ENCODE measurements around the gene NR3C2.
"Not testable (repeated sequence)": the region's sequence is repeated elsewhere in the genome, so short reads cannot be mapped to it uniquely, and the experiment has no call there.

The NR3C2 gene

DNA sequence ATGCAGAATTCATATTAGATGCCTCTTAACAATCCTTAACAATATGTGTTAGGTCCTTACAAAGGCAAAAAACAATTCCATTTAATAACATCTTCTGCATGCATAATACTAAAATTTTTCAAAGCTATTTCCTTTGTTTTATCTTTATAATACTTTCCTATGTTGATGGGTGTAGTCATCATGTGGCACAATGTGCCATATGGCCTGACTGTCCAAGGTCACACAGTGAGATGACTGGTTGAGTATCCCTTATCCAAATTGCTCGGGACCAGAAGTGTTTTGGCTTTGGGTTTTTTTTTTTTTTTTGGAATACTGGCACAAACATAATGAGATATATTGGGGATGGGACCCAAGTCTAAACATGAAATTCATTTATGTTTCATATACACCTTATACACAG is 77.7 kb downstream of the NR3C2 start:
- no peak for DNase-seq

DNA sequence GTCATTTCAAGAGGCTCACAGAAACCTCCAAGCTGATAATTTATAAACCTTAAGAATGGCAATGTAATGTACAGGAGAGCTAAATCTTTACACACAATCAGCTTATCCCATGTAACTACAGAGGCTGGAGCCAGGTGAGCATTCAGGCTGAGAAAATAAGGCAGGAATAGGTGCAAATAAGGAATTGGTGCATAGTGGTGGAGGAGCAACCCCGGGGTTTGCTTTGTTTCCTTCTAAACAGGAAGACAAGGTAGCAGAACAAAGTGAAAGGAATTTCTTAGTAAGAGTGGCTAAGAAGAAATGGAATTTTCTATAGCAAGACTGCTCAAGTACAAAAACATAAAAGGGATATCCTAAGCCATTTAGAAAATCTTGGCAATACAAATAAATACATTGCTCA is 82.4 kb downstream of the NR3C2 start:
- DNase-seq = no peak

DNA sequence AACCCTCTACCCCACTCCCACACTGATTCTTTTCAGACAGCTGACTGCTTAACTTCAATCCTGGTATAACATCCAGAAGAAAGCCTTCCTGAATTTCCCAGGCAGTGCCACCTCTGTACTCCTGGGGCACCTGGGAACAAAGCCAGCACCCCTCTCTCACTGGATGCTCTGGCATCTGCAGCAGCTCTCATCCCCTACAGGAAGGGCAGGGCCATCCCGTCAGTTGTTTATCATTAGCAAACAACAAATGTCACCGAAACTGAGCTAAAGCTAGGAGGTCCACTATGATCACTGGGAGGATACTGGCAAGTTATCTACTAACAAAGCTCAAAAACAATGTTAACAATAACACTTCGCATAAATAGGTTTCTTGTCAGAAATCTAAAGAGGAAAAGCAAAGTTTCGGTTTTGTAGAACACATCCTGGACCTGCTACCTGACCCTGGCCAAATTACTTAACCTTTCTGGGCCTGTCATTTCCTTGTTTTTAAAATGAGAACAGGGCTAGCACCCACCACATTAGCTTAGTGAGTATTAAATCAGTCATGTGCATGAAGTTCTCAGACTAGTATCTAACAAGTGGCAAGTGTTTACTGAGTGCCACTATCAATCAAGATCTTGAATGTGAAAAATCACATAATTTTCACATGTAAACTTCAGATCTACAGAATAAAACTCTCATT is 86.6 kb downstream of the NR3C2 start:
- DNase-seq = no peak

DNA sequence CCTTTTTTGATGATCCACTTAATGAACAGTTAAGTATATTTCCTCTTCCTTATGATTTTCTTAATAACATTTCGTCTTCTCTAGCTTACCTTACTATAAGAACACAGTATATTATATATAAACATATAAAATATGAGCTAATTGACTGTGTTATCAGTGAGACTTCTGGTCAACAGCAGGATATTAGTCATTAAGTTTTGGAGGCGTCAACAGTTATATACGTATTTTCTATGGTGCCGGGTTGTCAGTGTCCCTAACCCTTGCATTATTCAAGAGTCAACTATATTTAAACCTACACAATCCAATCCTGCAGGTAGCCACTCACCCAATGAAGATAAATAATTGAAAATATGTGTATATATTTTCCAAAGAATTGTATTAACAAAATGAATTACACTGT is 88.0 kb downstream of the NR3C2 start:
- DNase-seq = no peak

DNA sequence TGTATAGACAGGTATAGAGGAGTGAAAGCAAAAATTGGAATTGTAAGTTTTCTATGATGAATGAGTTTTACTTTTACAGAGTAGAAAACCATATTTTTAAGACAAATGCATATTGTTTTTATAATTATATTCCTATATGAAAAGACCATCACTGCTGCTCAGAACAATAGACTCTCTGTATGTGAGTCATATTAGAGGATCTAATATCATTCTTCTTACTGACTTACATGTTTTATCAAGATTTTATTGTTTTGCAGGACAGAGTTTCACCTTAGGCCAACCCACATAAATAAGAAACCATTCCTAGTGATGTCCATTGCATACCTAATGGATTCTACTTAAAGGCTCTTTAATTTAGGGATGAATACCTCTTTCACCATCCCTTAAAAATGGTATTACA is 88.6 kb downstream of the NR3C2 start:
- no peak for DNase-seq

DNA sequence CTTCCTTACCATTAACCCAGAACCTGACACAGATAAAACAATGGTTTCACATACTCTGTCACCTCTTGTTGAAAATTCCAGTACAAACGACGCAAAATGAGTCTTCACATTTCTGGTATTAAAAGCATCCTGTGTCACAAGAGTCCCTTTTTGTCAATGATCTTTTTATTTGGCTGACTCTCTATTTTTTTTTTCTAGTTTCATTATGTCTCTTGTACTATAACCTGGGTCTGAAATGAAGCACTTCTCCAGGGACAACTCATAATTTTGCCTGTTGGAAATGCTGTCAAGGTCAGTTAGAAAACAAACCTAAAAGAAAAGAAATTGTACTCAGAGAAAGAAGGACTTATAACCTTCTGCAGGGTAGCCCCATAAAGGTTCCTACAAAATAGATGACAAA is 93.1 kb downstream of the NR3C2 start:
- DNase-seq = no peak

DNA sequence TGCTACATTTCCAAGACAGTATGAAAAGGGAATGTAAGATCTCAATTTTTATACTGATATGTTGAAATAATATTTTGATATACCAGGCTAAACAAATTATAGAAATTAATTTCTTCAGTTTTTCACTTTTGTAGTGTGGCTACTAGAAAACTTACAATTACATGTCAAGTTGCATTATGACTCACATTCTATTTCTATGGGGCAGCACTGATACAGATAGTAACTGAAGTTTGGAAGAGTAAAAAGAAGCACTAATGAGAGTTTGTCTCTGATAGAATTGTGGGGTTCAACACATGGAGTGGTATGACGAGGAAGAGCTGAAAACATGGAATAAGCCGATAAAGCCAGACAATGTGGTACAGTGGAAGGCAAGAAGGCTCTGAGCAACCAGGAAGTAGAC is 95.6 kb downstream of the NR3C2 start:
- DNase-seq = no peak

DNA sequence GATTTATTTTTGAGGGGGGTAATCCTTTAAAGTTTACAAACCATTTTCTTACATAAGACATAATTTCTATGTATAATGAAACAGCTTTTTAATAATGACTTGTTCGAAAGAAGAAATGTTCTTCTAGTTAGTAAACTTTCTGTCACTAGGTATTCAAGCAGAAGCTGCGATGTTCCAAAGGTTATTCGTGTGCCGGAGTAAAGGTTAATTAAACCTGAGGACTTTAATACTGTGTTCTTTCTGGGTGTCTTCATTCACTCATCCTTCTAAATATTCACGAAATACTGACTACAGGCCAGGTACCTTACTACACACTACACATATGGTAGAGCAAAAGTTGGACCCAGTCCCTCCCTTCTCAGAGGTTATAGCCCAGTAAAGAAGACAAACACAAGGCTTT is 96.7 kb downstream of the NR3C2 start:
- no peak for DNase-seq

DNA sequence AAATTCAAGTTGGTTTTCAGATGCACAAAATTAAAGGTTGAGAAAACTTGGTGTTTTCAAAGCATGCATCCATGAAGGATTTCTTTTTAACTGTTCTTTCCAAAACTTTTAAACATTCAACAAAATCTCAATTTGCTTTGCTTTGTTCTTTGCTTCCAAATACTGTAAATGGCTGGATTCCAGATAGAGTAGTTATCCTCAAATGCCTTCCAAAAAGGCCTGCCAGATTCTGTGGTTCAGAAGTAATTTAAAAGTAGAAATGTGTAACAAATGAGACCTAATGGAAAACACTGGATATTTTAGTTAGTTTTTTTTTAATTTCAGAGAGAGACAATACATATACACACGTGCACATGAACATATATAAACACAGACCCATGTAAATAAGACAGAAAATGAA is 97.3 kb downstream of the NR3C2 start:
- DNase-seq = no peak

DNA sequence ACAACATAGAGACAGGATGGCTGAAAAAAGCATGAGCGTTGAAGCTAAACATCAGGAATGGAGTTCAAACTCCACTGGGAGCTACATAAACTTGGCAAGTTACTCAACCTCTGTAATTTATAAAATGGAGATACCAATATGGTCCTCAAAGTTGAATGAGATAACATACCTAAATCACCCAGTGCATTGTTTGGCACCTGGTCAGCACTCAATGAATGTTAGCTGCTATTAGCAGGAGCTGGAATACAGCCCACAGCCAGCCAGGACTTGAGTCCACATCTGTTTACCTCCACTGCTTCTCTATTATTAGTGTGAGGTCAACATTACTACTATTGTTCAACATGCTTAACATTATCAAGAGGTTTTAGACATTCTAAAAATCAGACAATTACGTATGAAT is 97.9 kb downstream of the NR3C2 start:
- no peak for DNase-seq

DNA sequence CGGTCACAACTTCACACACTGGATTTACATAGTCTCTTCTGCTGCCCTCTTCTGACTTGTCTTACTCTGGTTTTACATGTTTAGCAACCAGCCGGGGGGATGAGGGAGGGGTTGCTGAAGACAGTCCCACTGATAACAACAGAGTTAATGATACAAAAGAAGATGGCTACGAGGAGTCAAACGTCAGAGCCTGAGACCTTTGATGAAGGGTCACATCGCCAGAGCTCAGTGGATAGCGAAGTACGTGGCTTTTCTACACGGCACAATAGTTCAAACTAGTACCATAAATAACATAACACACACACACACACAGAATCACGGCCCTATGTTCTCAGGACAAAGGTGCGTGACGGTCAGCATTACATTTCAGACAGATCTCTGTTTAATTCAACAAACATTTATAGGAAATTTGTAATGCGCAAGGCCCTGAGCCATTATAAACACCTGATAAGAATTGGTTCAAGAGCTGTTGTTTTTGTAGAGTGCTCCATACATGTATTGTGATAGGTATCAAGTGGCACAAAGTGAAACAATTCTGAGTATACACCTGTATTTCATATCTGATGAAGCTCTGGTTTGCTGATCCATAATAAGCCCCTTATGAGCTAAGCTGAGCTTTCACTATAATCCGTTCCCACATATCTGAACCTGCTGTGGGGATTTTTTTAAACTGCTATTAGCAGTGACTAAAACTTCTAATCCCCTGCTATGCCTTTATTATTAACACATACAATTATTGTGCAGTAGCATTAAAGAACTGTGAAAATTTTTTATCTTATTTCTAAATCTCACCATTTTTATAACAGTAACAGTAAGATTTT is 100.0 kb downstream of the NR3C2 start:
- DNase-seq = no peak

DNA sequence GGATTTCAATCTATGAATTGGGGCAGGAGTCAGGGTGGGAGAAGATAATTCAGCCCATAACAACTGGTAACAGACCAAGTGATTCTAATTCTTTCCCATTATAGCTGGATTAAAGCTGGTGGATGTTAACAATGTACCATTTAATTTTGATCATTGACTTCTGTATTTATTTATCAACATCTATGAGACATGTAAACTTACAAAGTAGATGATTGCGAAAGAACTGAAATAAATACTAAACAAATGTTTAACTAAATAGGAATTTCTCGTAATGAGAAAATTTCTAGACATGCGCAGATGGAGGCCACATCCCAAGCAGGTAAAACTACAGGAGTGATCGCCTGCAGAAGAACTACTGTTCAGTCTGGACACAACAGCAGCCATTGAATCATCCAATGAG is 107.1 kb downstream of the NR3C2 start:
- DNase-seq = no peak

DNA sequence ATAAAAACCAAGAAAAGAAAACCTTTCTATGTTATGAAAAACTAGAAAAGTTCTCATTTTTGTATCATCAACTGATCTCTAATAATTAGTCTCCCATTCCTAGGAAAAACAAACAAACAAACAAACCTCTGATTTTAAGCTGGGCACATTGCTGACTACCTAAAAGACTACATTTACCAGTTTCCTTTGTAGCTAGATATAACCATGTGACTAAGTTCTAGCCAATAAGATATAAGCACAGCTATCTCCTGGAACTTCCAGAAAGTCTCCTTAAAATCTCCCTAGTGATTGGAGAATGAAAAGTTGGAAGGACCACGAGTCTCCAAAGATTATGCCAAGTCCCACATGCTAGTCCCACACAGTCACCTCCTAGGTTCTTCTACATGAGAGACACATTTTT is 108.9 kb downstream of the NR3C2 start:
- DNase-seq = no peak

DNA sequence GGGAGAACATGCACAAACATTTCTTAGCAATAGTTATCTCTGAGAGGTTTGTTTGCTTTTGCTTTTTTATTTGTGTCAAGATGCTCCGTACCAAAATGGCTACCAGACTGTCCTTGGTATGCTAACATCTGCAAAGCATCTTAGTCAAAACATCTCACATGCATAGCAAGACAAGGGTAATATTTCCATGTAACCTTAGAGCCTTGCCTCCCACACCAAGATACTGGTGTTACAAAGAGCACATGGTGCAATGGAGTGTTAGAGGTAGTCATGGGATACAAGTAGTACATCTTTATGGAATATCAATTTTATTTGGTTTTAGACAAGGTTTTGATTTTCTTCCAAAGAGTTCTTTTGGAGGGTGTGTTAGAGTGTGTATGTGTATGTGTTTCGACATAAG is 109.7 kb downstream of the NR3C2 start:
- DNase-seq = no peak

DNA sequence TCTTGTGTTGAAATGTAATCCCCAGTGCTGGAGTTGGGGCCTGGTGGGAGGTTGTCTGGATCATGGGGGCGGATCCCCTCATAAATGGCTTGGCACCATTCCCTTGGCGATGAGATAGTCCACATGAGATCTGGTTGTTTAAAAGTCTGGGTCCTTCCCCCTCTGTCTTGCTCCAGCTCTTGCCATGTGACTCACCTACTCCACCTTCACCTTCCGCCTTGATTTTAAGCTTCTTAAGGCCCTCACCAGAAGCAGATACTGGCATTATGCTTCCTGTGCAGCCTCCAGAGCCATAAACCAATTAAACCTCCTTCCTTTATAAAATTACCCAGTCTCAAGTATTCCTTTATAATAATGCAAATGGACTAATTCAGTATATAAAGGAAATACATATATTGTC is 111.5 kb downstream of the NR3C2 start:
- no peak for DNase-seq

DNA sequence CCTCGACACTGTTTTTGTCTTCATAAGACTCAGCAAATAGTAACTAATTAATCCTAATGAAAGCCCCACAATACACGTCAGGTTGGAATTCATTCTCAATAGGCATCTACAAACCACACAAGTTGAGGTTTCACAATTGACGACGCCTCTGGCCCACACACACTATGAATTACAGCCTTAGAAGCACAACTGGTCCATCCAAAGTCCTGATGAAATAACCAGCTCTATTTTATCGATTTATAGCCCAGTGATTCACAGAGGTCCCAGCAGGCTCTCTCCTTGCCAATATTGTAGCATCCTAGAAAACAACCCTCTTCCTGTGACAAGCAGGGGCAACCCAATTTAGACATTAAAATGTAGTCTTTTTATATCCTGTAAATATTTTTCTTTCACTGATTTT is 112.1 kb downstream of the NR3C2 start:
- no peak for DNase-seq

DNA sequence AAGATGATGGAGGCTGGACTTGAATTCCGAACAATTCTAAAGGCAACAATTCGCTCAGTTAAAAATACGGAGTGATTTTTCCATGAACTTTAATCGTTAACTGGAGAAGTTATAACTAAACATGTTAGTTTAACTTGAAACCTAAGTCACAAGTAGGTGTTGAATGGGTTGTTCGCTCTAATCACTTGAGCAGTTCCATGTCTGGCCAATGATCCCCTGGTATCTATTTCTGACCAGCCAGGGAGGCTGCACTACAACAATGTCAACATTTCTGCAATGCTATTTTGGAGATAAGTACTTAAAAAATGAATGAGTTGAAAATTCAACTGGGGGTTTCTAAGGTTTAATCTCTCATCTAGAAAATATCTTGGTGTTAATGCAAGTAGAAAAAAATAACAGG is 112.5 kb downstream of the NR3C2 start:
- no peak for DNase-seq

DNA sequence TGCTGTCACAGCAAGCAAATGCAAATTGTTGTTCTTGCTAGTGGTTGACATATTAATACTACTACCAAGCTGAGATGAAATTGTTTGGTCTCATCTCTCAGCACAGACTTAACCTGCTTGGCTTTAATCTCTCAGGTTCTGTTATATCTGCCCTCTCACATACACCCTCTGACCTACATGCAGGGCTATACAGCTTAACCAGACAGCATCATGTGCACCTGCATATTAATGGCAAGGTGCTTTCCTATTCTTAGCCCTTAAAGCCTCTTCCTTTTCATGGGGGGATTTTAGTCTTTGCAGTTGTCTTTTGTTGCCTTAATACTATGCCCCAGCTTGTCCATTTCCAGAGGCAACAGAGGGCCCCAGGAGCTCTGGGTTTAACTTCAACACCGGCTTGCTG is 114.5 kb downstream of the NR3C2 start:
- DNase-seq = no peak

DNA sequence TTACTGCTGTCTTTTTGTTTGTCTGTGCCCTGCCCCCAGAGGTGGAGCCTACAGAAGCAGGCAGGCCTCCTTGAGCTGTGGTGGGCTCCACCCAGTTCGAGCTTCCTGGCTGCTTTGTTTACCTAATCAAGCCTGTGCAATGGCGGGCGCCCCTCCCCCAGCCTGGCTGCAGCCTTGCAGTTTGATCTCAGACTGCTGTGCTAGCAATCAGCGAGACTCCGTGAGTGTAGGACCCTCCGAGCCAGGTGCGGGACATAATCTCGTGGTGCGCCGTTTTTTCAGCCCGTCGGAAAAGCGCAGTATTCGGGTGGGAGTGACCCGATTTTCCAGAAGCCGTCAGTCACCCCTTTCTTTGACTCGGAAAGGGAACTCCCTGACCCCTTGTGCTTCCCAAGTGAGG is 118.9 kb downstream of the NR3C2 start:
- not testable (repeated sequence) for DNase-seq

DNA sequence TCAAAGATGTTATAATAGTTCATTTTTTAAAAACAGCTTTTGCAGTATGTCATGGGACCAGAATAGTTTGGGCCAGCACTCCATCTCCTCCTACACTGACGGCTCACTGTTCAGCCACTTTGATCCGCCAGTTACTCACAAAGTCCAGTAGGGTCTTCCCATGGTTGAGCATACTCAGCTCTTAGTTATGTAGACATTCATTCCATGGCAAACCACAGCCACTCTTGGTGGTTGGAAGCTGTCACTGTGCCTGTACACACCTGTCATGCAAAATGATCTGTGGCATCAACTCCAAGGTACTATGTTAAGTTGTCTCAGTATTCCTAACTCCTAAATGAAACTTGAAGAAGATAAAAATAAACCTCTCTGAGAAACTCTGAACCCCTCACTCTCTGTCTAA is 127.2 kb downstream of the NR3C2 start:
- DNase-seq = no peak

DNA sequence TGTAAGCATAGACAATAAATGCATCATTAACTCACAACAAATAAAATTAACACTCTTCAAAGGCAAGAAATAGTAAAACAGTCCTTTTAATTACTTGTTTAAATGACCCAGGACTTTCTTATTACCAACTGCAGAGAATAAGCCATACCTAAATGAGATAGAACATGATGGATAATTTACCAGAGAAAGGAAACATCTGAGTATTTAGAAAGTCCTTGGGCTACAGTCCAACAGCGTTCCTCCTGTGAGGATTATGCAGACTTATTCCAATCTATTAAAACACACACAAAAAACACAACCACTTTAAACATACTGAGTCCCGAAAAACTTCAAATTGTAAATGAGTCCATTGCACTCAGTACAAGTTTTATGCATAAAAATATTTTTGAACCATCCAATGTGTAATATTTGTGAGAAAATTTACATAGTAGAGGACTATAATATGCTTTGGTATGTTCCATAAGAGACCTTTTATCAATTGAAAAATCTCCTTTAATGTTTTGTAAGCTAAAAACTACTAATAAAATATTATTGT is 129.2 kb downstream of the NR3C2 start:
- DNase-seq = no peak

DNA sequence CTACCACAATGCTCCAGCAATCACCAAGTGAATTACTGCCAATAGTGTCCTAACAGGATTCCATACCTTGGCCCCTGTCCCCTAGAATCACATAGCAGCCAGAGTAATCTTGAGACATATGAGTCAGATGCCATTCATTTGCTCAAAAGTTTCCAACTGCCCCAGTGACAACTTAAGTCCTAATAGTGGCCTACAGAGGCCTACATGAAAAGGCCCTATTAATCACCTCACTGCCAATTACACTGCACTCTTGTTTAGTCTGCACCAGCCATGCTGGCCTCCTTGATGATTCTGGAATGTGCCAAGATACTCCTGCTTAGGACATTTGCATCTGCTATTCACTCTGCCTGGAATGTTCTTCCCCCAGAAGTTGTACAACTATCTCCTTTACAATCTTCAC is 130.7 kb downstream of the NR3C2 start:
- no peak for DNase-seq

DNA sequence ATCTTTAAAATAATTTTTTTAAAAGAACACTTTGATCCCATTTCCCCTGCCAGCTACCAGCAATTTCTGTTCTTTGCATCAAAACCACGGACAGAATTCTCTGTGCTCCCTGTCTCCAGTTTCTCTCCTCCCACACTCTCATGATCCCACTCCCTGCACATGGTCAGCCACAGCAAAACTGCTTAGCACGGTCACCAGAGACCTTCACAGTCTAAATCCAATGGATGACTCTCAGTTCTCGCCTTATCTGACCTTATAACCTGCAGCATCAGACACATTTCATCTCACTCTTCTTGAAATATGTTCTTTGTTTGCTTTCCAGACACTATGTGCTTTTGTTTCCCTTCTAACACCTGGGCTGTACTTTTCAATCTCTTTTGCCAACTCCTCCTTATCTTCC is 131.5 kb downstream of the NR3C2 start:
- DNase-seq = no peak

DNA sequence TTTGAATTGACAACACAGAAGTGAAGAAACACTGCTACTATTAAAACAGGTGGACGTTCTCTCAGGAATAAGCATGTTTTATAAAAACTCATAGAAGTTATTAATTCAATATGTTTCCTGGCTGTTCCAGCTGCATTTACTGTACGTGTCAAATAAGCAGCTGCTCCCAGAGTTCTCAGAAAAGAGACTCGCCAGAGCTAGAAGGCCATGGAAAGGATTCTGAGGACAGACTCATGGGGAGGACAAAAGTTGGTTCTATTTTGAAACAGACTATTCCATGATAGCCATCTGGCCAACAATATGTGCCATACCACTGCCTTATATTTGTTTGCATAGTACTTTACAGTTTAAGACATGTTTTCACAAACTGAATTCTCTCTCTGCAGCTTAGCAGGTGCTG is 136.5 kb downstream of the NR3C2 start:
- no peak for DNase-seq

DNA sequence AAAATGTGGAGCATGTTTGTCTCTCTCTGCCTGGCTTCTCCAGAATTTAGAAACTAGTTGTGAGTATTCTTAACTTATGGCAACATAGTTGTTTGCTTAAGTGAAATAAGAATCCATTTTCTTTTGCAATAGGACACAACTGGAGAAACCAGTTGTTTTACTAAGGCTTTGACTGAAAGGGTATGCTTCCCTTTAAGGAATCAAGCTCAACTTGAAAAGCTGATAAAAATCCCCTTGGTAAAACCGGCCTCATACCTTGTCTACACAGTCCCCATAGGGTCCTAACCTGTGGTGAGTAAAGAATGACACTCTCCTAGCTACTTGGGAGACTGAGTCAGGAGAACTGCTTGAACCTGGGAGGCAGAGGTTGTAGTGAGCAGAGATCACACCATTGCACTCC is 139.8 kb downstream of the NR3C2 start:
- no peak for DNase-seq

Data from RPMI8226 (cell line).